Transverse colon (tissue), 4 donors: Measurements from ENCODE around the gene ALPP.

ENCODE experiments used
- CTCF ChIP-seq, 5 experiments: fragments of 200-600 bp in 3 of 5; fragments of 450-650 bp in 2 of 5; sonication (generic) in 3 of 5; IDR thresholded peaks; 1 replicate in 2 of 5; 2 replicates in 3 of 5; pipeline ENCODE4 v1.5.1; 2016 to 2017; ENCODE audit warnings: antibody characterized with exemption in 5 of 5, inconsistent platforms in 3 of 5, mild to moderate bottlenecking in 2 of 5, moderate library complexity in 1 of 5
- EP300 ChIP-seq: sonication (generic); formaldehyde crosslinking; IDR thresholded peaks from one replicate; pipeline ENCODE4 v1.6.1; 2017; ENCODE audit warnings: antibody characterized with exemption, low read depth
- POLR2A ChIP-seq: fragments of 450-650 bp; IDR thresholded peaks from one replicate; pipeline ENCODE4 v1.6.1; 2016; ENCODE audit warnings: antibody characterized with exemption, mild to moderate bottlenecking, moderate library complexity
- POLR2AphosphoS5 ChIP-seq, 3 donors: sonication (generic); formaldehyde crosslinking; IDR thresholded peaks; one replicate each; pipeline ENCODE4 v1.6.1; 2016; ENCODE audit warnings: antibody characterized with exemption in 3 of 3

- TF ChIP-seq EP300 (no peak), CTCF (IDR thresholded peaks at IDR 0.05) (no peak), POLR2AphosphoS5 (IDR thresholded peaks at IDR 0.05) (no peak), POLR2A (no peak)
These were observed 34.7 kb upstream of the ALPP start for GRCh38 chr2:232343821-232344220.
